CD4-positive, alpha-beta T cell treated with Interleukin-4 for 1 hour (primary cell): Measurements from ENCODE around the gene TTC9C.
"Not testable (repeated sequence)": the region's sequence is repeated elsewhere in the genome, so short reads cannot be mapped to it uniquely, and the experiment has no call there.

Source experiments
- DNase-seq, 2 donors: peaks; one replicate each; pipeline ENCODE4 v3.0.0-alpha.2; 2020 to 2022

TTC9C gene

DNA sequence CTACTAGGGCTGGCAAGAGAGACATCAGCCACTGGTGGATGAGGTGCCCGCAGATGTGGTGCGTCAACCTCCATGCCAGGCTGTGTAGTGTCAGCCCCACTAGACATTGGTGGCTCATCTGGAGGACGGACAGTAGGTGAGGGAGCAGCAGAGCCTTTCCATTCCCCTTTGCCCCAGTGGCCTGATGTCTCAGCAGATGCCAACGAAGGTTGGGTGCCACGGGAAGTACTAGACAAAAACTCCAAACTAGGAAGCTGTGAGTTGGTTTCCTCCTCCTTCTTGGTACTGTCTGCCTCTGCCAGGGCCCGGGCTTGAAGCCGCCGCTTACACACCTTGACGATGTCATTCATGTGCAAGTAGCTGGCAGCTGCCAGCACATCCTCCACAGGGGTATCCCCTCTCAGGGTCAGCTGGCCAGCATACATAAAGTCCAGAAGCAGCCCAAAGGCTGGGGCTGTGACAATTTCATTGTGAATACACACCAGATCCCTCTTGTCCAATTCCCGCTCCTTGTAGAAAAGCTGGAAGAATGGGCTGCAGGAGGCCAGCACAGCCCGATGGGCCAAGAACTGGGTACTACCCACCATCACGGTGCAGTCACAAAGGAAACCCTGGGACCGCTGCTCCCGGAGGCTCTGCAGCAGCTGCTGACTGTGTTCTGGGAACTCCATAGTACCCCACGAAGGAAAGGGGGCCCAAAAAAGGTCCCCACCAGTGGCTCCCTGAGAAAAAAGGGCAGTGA lies 24.9 kb downstream of the TTC9C start:
- DNase-seq, result no peak

- peak; percentile 99 for DNase-seq
Observed at GRCh38 chr11:62753736-62754603, 25.7 kb downstream of the TTC9C start, which contains the start of gene ZBTB3. TSS of gene ZBTB3 (minus strand) at chr11:62754160. CDS start at chr11:62753664, 496 bp downstream.

GRCh38 chr11:62755086-62755615 lies 26.9 kb downstream of the TTC9C start:
- DNase-seq, result no peak

- no peak for DNase-seq
Observed at GRCh38 chr11:62757846-62758788, 29.8 kb downstream of the TTC9C start.

DNA sequence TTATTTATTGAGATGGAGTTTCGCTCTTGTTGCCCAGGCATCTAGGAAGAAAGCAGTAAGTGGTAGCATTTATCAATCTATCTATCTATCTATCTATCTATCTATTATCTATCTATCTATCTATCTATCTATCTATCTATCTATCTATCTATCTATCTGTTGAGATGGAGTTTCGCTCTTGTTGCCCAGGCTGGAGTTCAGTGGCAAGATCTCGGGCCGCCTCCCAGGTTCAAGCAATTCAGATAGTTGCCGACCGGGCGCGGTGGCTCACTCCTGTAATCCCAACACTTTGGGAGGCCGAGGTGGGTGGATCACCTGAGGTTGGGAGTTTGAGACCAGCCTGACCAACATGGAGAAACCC lies 32.6 kb downstream of the TTC9C start:
- DNase-seq, result not testable (repeated sequence)

- DNase-seq, result no peak
Observed at GRCh38 chr11:62770778-62771143, 42.5 kb downstream of the TTC9C start.

DNA sequence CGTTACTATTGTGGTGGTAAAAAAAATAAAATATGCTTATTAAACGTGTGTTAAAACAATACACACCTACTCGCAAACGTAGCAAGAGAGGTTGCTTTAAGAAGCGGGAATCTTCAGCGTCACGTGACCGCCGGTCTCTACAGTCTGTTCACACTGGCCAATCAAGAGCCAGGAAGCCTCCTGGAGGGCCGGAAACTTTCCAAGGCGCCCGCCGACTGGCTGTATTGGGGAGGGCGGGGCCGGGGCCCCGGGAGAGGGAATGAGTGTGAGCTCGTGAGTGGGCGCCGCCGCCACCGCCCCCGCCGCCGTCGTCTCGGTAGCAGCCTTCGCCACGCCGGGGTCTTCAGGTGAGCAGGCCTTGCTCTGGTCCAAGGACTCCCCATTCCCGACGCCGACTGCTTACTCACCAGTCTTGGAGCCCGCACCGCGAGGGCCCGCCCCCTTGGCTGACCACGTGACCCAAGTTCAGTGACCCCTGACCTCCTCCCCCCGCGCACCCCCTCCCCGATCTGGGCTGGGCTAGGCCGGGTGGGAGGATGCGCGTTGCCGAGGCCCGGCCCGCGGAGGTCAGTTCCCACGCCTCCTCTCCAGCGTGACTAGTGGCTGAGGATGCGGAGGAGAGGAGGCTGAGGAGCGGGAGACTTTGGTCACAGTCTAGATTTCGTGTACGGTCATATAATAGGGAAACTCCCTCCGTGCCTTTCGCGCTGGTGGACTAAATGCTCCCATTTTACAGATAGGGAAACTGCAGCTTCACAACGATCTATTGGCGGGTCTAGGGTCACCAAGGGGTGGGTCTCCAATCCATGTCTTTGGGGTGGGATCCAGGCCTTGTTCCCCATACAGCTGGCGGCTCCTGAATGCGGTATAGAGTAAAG lies 43.1 kb downstream of the TTC9C start, which contains the start of gene TAF6L:
Gene TAF6L (plus strand): TSS at position 253 of the 878 bp plus-strand sequence. CDS start 4,388 bp downstream, outside the sequence.
- DNase-seq, result peak; percentile 91 to 93

DNA sequence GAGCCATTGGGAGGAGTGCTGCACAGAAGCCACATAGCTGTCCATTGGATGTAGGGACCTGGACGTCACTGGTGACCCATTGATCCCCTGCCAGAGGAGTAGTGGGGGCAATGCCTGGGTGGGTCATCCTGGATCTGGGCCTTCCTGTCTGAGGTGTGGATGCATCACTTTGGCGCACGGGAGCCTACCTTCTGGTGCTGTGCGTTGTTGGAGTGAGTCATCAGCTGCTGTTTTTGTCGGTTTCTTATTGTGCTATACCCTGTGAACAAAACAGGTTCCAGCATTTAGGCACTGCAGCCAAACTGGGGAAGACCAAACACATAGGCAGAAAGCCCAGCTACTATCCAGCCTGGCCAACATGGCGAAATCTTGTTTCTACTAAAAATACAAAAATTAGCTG lies 46.1 kb downstream of the TTC9C start:
- DNase-seq, result no peak

DNA sequence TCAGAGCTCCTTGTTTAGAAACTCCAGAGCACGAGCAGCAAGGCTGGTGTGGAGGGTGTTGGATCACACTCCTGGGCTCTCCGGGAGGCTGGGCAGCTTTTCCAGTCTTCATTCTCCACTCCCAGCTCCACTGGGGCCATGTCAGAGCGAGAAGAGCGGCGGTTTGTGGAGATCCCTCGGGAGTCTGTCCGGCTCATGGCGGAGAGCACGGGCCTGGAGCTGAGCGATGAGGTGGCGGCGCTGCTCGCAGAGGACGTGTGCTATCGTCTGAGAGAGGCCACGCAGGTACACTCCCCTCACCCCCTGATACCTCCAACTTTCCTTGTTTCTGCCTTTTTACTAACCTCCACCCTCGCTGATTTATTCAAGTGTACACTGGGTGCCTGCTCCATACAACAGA lies 47.4 kb downstream of the TTC9C start:
- DNase-seq, result no peak

- no peak for DNase-seq
Observed at GRCh38 chr11:62777389-62777788, 49.1 kb downstream of the TTC9C start.

DNA sequence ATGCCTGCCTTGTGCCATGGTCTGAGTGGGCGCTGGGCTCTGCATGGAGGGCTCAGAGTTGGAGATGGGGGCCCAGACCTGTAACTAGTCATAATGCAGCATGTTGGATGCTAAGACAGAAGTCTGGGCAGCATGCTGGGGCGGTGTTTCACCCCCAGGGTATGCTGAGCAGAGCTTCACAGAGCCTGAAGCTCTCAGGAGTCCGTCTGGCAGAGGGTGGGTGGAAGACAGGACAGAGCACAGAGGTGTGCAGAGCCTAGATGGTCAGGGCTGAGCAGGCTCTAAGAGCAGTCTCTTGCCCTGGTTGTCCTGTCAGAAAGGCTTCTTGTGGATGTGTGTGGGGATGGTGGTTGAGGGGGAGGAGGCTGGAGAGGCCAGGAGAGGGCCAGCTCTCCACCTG lies 50.2 kb downstream of the TTC9C start:
- no peak for DNase-seq

DNA sequence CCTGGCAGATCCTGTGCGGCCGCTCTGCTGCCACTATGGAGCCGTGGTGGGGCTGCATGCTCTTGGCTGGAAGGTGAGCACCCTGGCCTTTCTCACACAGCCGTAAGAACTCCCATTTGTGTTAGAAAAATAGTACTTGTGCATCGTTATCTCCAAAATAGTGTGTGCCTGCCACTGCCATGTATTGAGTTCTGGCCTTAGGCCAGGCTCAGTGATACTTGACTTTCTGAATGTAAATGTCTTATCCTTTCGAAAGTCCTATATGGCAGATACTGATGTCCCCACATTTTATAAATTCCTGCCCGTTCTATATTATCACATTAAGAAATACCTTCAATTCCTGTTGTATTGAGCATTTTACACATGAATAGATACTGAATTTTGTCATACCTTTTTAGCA lies 54.5 kb downstream of the TTC9C start:
- DNase-seq, result no peak

DNA sequence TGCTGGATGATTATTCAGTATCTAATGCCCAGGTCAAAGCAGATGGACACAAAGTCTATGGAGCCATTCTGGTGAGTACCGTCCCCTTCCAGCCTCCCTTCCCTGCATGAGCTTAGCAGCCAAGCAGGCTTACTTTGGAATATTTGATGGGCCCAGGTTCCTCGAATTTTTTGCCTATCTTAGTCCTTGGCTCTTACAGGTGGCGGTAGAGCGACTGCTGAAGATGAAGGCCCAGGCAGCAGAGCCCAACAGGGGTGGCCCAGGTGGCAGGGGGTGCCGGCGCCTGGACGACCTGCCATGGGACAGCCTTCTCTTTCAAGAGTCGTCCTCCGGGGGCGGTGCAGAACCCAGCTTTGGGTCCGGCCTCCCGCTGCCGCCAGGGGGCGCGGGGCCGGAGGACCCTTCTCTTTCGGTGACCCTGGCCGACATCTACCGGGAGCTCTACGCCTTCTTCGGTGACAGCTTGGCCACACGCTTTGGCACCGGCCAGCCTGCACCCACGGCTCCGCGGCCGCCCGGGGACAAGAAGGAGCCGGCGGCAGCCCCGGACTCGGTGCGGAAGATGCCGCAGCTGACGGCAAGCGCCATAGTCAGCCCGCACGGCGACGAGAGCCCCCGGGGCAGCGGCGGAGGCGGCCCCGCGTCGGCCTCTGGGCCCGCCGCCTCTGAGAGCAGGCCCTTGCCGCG lies 58.2 kb downstream of the TTC9C start:
- DNase-seq, result peak; percentile 89

GRCh38 chr11:62787005-62787759 lies 58.9 kb downstream of the TTC9C start, which contains the start of gene TMEM179B:
TSS of gene TMEM179B (plus strand) at chr11:62787402. CDS start at chr11:62787432, 30 bp downstream.
- peak; percentile 97 to 98 for DNase-seq
